ENCODE data around the gene TMEM214.

DNA sequence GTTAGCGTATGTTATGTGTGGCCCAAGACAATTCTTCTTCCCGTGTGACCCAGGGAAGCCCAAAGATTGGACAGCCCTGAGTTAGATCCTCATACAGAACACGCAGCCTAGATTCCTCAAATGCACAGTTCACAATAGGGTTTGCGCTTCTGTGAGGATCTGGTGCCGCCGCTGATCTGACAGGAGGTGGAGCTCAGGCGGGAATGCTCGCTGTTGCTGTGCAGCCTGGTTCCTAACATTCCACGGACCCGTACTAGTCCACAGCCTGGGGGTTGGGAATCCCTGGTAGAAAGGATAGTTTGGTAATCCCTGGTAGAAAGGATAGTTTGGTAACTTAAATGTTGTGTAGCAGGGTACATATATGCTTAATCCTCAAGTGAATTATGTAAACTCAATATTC, 35.4 kb upstream of the TMEM214 start:
- TF ChIP-seq NFRKB (IDR thresholded peaks at IDR 0.05), result no peak
- TF ChIP-seq TARDBP (IDR thresholded peaks at IDR 0.05), result no peak
- no peak for TF ChIP-seq FOXK2 (IDR thresholded peaks at IDR 0.05)
- no peak for TF ChIP-seq ZNF384 (IDR thresholded peaks at IDR 0.05)
- TF ChIP-seq SUZ12 (IDR thresholded peaks at IDR 0.05), result no peak
- no peak for TF ChIP-seq SP1 (IDR thresholded peaks at IDR 0.05)
- TF ChIP-seq FOXM1 (IDR thresholded peaks at IDR 0.05; ENCODE audit: borderline replicate concordance), result no peak
